Gastroesophageal sphincter (tissue), 4 donors: ENCODE results near the gene IFIT1B. TPM values are rescaled to one million over a fixed set of nuclear protein-coding genes. Genes with fewer than 3 reads are reported as not detected.

Experiments
- ATAC-seq: fragments of 150-250 bp; one replicate; pipeline ENCODE4 v1.9.1; 2016; ENCODE audit warnings: mild to moderate bottlenecking, moderate library complexity
- H3K27ac ChIP-seq, 4 donors: fragments of 200-600 bp; sonication (generic) in 3 of 4; 1 replicate in 3 of 4; 2 replicates in 1 of 4; pipeline ENCODE4 v1.5.1; 2016 to 2019
- H3K27me3 ChIP-seq: fragments of 200-600 bp; sonication (generic); one replicate; pipeline ENCODE4 v1.5.1; 2019
- H3K36me3 ChIP-seq, 2 donors: fragments of 200-600 bp; sonication (generic); one replicate each; pipeline ENCODE4 v1.5.1; 2019; ENCODE audit warnings: control low read depth in 1 of 2
- H3K4me1 ChIP-seq, 3 donors: fragments of 200-600 bp; sonication (generic); 1 replicate in 2 of 3; 2 replicates in 1 of 3; pipeline ENCODE4 v1.5.1; 2016 to 2019; ENCODE audit warnings: control low read depth in 2 of 3
- H3K4me3 ChIP-seq, 2 donors: fragments of 200-600 bp; sonication (generic); one replicate each; pipeline ENCODE4 v1.5.1; 2019; ENCODE audit warnings: mild to moderate bottlenecking in 1 of 2, moderate library complexity in 1 of 2
- H3K9me3 ChIP-seq, 3 donors: fragments of 200-600 bp; sonication (generic); one replicate each; pipeline ENCODE4 v1.5.1; 2017 to 2019; ENCODE audit warnings: control low read depth in 2 of 3
- CTCF ChIP-seq, 4 experiments: fragments of 200-600 bp in 2 of 4; fragments of 450-650 bp in 2 of 4; sonication (generic) in 1 of 4; IDR thresholded peaks; one replicate each; pipeline ENCODE4 v1.5.1; 2017 to 2019; ENCODE audit warnings: antibody characterized with exemption in 4 of 4, mild to moderate bottlenecking in 2 of 4, moderate library complexity in 2 of 4
- EP300 ChIP-seq: sonication (generic); formaldehyde crosslinking; IDR thresholded peaks from one replicate; pipeline ENCODE4 v1.6.1; 2017; ENCODE audit warnings: antibody characterized with exemption, mild to moderate bottlenecking
- POLR2A ChIP-seq, 2 donors: fragments of 450-650 bp; IDR thresholded peaks; one replicate each; pipeline ENCODE4 v1.6.1; 2017; ENCODE audit warnings: antibody characterized with exemption in 2 of 2, mild to moderate bottlenecking in 2 of 2, moderate library complexity in 1 of 2
- POLR2AphosphoS5 ChIP-seq: sonication (generic); formaldehyde crosslinking; IDR thresholded peaks from one replicate; pipeline ENCODE4 v1.6.1; 2017; ENCODE audit warnings: antibody characterized with exemption
- WGBS, 2 donors: methylation state at CpG; one replicate each; pipeline ENCODE4 v1.1.5; 2018; ENCODE audit warnings: low coverage in 1 of 2; 5-methylcytosine and 5-hydroxymethylcytosine counted together
- total RNA-seq, 4 donors: library from RNA; depleted of rRNA; stranded (reverse); fragments of >200 nt; gene quantifications; one replicate each; pipeline ENCODE4 v1.1.0, GENCODE V29; 2016

IFIT1B gene
- total RNA-seq, 4 donors from 2014 or later: not detected

GRCh38 chr10:89364531-89364930 lies 13.3 kb upstream of the IFIT1B start:
- ATAC-seq: no peak
- 76 to 86% methylated on average over 1 of the region's 1 CpG for WGBS, 2 donors
- no peaks in the 10 kb centered on the region for H3K9me3 ChIP-seq
- H3K27me3 ChIP-seq: no peaks in the 10 kb centered on the region
- H3K4me1 ChIP-seq: peaks cover 7 to 35% (median 9%) of the 10 kb centered on the region in 3 donors
- TF ChIP-seq EP300 (no peak), CTCF (IDR thresholded peaks at IDR 0.05) (no peak), POLR2A (IDR thresholded peaks at IDR 0.05) (no peak), POLR2AphosphoS5 (no peak)
- H3K4me3 ChIP-seq: no peak overlapping the region
- H3K27ac ChIP-seq: no peak overlapping the region
- H3K36me3 ChIP-seq: no peaks in the 10 kb centered on the region

- Histone ChIP-seq H3K4me1 (peaks cover 7 to 37% (median 9%) of the 10 kb centered on the region in 3 donors), H3K9me3 (no peaks in the 10 kb centered on the region), H3K27ac (peak overlapping the region in 3 of 4 donors; percentile 36 to 67 (median 51)), H3K27me3 (no peaks in the 10 kb centered on the region), H3K4me3 (no peak overlapping the region), H3K36me3 (no peaks in the 10 kb centered on the region)
- peak; percentile 52 for ATAC-seq
- TF ChIP-seq POLR2AphosphoS5 (peak; percentile 15), CTCF (IDR thresholded peaks at IDR 0.05) (no peak), EP300 (no peak)
- 49 to 58% methylated on average over 3 of the region's 4 CpGs for WGBS, 2 donors
These were observed 10.3 kb upstream of the IFIT1B start for GRCh38 chr10:89367529-89367928.

GRCh38 chr10:89368129-89368528 lies 9.7 kb upstream of the IFIT1B start:
- ATAC-seq: no peak
- Histone ChIP-seq H3K27me3 (no peaks in the 10 kb centered on the region), H3K4me3 (no peak overlapping the region), H3K36me3 (no peaks in the 10 kb centered on the region), H3K4me1 (peaks cover 7 to 38% (median 9%) of the 10 kb centered on the region in 3 donors), H3K9me3 (no peaks in the 10 kb centered on the region), H3K27ac (peak overlapping the region in 3 of 4 donors; percentile 36 to 67 (median 51))
- no peak for TF ChIP-seq CTCF (IDR thresholded peaks at IDR 0.05)
- TF ChIP-seq EP300: no peak
- TF ChIP-seq POLR2AphosphoS5: no peak
- TF ChIP-seq POLR2A (IDR thresholded peaks at IDR 0.05): no peak
- WGBS, 2 donors: 64 to 100% methylated on average over 1 of the region's 1 CpG

- H3K27ac ChIP-seq: peak overlapping the region in 1 of 4 donors; percentile 53
- TF ChIP-seq POLR2A (IDR thresholded peaks at IDR 0.05) (no peak), CTCF (IDR thresholded peaks at IDR 0.05) (peak; percentile 16 to 46 (median 37)), POLR2AphosphoS5 (no peak)
These were observed 8.4 kb upstream of the IFIT1B start for GRCh38 chr10:89369156-89370105.

GRCh38 chr10:89371079-89371478 lies 6.8 kb upstream of the IFIT1B start:
- Histone ChIP-seq H3K27ac (no peak overlapping the region), H3K4me1 (peaks cover 22 to 51% (median 23%) of the 10 kb centered on the region in 3 donors), H3K9me3 (no peaks in the 10 kb centered on the region), H3K4me3 (no peak overlapping the region), H3K27me3 (no peaks in the 10 kb centered on the region), H3K36me3 (no peaks in the 10 kb centered on the region)
- no peak for TF ChIP-seq POLR2A (IDR thresholded peaks at IDR 0.05)
- TF ChIP-seq EP300: no peak
- TF ChIP-seq CTCF (IDR thresholded peaks at IDR 0.05): no peak
- no peak for TF ChIP-seq POLR2AphosphoS5
- ATAC-seq: no peak

More at GRCh38 chr10:89369156-89370105, 8.4 kb upstream of the IFIT1B start:
- H3K4me1 ChIP-seq: peaks cover 16 to 41% (median 18%) of the 10 kb centered on the region in 3 donors
- no peaks in the 10 kb centered on the region for H3K36me3 ChIP-seq
- no peak overlapping the region for H3K4me3 ChIP-seq
- no peaks in the 10 kb centered on the region for H3K27me3 ChIP-seq
- 53 to 66% methylated on average over 4 to 5 of the region's 5 CpGs for WGBS, 2 donors
- peak; percentile 23 for ATAC-seq
- H3K9me3 ChIP-seq: no peaks in the 10 kb centered on the region
